CD4-positive, alpha-beta memory T cell (primary cell): ENCODE results near the gene GP1BB. TPM values are rescaled to one million over a fixed set of nuclear protein-coding genes. Genes with fewer than 3 reads are reported as not detected.

ENCODE experiments used
- CTCF ChIA-PET: fragments of 350-600 bp; sonication (Branson Sonifier 250); formaldehyde crosslinking; loops from one replicate; lab custom pipeline; 2021; ENCODE audit warnings: inconsistent platforms; ENCODE audit not compliant: partially characterized antibody; lab: Charles Lee
- POLR2A ChIA-PET: fragments of 350-600 bp; sonication (Branson Sonifier 250); formaldehyde crosslinking; loops from one replicate; lab custom pipeline; 2021; ENCODE audit not compliant: partially characterized antibody; lab: Charles Lee
- DNase-seq, 5 donors: peaks; one replicate each; pipeline versions ENCODE4 v3.0.0 to v3.0.0-alpha.2; 2020 to 2022; ENCODE audit warnings: mixed read lengths in 1 of 5
- H3K27ac ChIP-seq: one replicate; pipeline ENCODE4 v1.7.0; 2013; ENCODE audit warnings: low read depth, low read length
- H3K27me3 ChIP-seq: 2 replicates; pipeline ENCODE4 v1.7.0; 2013; ENCODE audit warnings: mild to moderate bottlenecking, low read length, moderate library complexity; ENCODE audit not compliant: insufficient read depth
- H3K36me3 ChIP-seq: 2 replicates; pipeline ENCODE4 v1.7.0; 2013; ENCODE audit warnings: mild to moderate bottlenecking, low read length, moderate library complexity; ENCODE audit not compliant: insufficient read depth
- H3K4me1 ChIP-seq: 2 replicates; pipeline ENCODE4 v1.7.0; 2013; ENCODE audit warnings: mild to moderate bottlenecking, low read length, moderate library complexity; ENCODE audit not compliant: insufficient read depth
- H3K4me3 ChIP-seq, 2 donors: one replicate each; pipeline ENCODE4 v1.7.0; 2013; ENCODE audit warnings: low read length in 2 of 2, mild to moderate bottlenecking in 1 of 2
- H3K9me3 ChIP-seq, 2 donors: one replicate each; pipeline ENCODE4 v1.7.0; 2013; ENCODE audit warnings: low read length in 2 of 2, control low read depth in 1 of 2; ENCODE audit not compliant: control insufficient read depth in 1 of 2
- H3K27ac Mint-ChIP-seq, 7 donors: one replicate each; pipeline ENCODE4 v1.8.0; 2020 to 2021; ENCODE audit warnings: mixed read lengths in 7 of 7, mild to moderate bottlenecking in 6 of 7, inconsistent platforms in 3 of 7, moderate library complexity in 3 of 7
- H3K27me3 Mint-ChIP-seq, 2 donors: one replicate each; pipeline ENCODE4 v1.8.0; 2020 to 2021; ENCODE audit warnings: mixed read lengths in 2 of 2
- H3K36me3 Mint-ChIP-seq, 2 donors: one replicate each; pipeline ENCODE4 v1.8.0; 2020 to 2021; ENCODE audit warnings: mixed read lengths in 2 of 2, inconsistent platforms in 1 of 2, mild to moderate bottlenecking in 1 of 2
- H3K4me1 Mint-ChIP-seq, 4 donors: one replicate each; pipeline ENCODE4 v1.8.0; 2020 to 2021; ENCODE audit warnings: mixed read lengths in 4 of 4, mild to moderate bottlenecking in 1 of 4
- H3K4me3 Mint-ChIP-seq, 8 donors: one replicate each; pipeline ENCODE4 v1.8.0; 2020 to 2021; ENCODE audit warnings: mixed read lengths in 8 of 8, mild to moderate bottlenecking in 7 of 8, moderate library complexity in 6 of 8, inconsistent platforms in 3 of 8
- H3K9me3 Mint-ChIP-seq, 8 donors: one replicate each; pipeline ENCODE4 v1.8.0; 2020 to 2021; ENCODE audit warnings: mixed read lengths in 8 of 8, mild to moderate bottlenecking in 5 of 8, inconsistent platforms in 3 of 8, moderate library complexity in 1 of 8
- intact Hi-C: fragments of 100-400 bp; cut with micrococcal nuclease; formaldehyde crosslinking; loops from one replicate; pipeline ENCODE4 v1.15.1; 2023
- polyA plus RNA-seq, 2 donors: library from polyadenylated mRNA; unstranded; fragments of 300-500 nt; fragmentation: Illumina TruSeq; gene quantifications; one replicate each; pipeline ENCODE4 v1.2.3, GENCODE V29; 2021
- total RNA-seq, 2 experiments: library from RNA; stranded (reverse); gene quantifications; one replicate each; pipeline ENCODE4 v1.2.3, GENCODE V29; 2021

Gene GP1BB
- total and polyA plus RNA-seq, 4 experiments from 2014 or later, result not detected

GRCh38 chr22:19740586-19740985 is 17.2 kb downstream of the GP1BB start:
- CTCF ChIA-PET, result interaction anchor here (2.7 kb wide), 1 partner anchor 10 kb away, joined by 13 read pairs; no protein-coding TSS in a partner anchor

GRCh38 chr22:19741053-19741452 is 17.7 kb downstream of the GP1BB start:
- no peaks in the 10 kb centered on the region for H3K27me3 Mint-ChIP-seq
- H3K4me1 Mint-ChIP-seq, result no peaks in the 10 kb centered on the region
- Histone ChIP-seq H3K9me3 (no peaks in the 10 kb centered on the region), H3K27ac (no peak overlapping the region), H3K4me3 (no peak overlapping the region), H3K27me3 (no peaks in the 10 kb centered on the region), H3K36me3 (no peaks in the 10 kb centered on the region), H3K4me1 (no peaks in the 10 kb centered on the region)
- H3K9me3 Mint-ChIP-seq, result no peaks in the 10 kb centered on the region
- peak overlapping the region in 1 of 7 donors; percentile 30 for H3K27ac Mint-ChIP-seq
- ChIA-PET POLR2A (no interaction called here), CTCF (interaction anchor here (0.6 to 2.7 kb wide), 2 partner anchors 10 to 209 kb away, joined by 3 to 13 read pairs; no protein-coding TSS in a partner anchor)
- DNase-seq, result no peak
- H3K36me3 Mint-ChIP-seq, result no peaks in the 10 kb centered on the region
- no peak overlapping the region for H3K4me3 Mint-ChIP-seq
- intact Hi-C loops, result no loop called here

More at GRCh38 chr22:19740586-19740985, 17.2 kb downstream of the GP1BB start:
- Histone ChIP-seq H3K36me3 (no peaks in the 10 kb centered on the region), H3K27me3 (no peaks in the 10 kb centered on the region), H3K27ac (no peak overlapping the region), H3K4me3 (no peak overlapping the region), H3K4me1 (no peaks in the 10 kb centered on the region), H3K9me3 (no peaks in the 10 kb centered on the region)
- POLR2A ChIA-PET, result interaction anchor here (1.1 kb wide), 1 partner anchor 8 kb away, joined by 3 read pairs; no protein-coding TSS in a partner anchor
- Mint-ChIP-seq H3K4me3 (no peak overlapping the region), H3K27ac (no peak overlapping the region), H3K9me3 (no peaks in the 10 kb centered on the region), H3K27me3 (no peaks in the 10 kb centered on the region), H3K4me1 (no peaks in the 10 kb centered on the region), H3K36me3 (no peaks in the 10 kb centered on the region)
- intact Hi-C loops, result no loop called here
- DNase-seq, result no peak

GRCh38 chr22:19742160-19743066 is 19.1 kb downstream of the GP1BB start:
- Histone ChIP-seq H3K4me3 (no peak overlapping the region), H3K27me3 (no peaks in the 10 kb centered on the region), H3K36me3 (no peaks in the 10 kb centered on the region), H3K9me3 (no peaks in the 10 kb centered on the region), H3K4me1 (no peaks in the 10 kb centered on the region), H3K27ac (no peak overlapping the region)
- intact Hi-C loops, result no loop called here
- H3K27ac Mint-ChIP-seq, result no peak overlapping the region
- no peak for DNase-seq
- ChIA-PET POLR2A (no interaction called here), CTCF (interaction anchor here (2.7 kb wide), 1 partner anchor 12 kb away, joined by 13 read pairs; no protein-coding TSS in a partner anchor)
- H3K9me3 Mint-ChIP-seq, result no peaks in the 10 kb centered on the region
- H3K4me1 Mint-ChIP-seq, result no peaks in the 10 kb centered on the region
- no peak overlapping the region for H3K4me3 Mint-ChIP-seq
- H3K27me3 Mint-ChIP-seq, result no peaks in the 10 kb centered on the region
- no peaks in the 10 kb centered on the region for H3K36me3 Mint-ChIP-seq

GRCh38 chr22:19743081-19743480 is 19.7 kb downstream of the GP1BB start:
- no peak for DNase-seq
- H3K36me3 ChIP-seq, result no peaks in the 10 kb centered on the region
- H3K4me3 Mint-ChIP-seq, result no peak overlapping the region
- no peaks in the 10 kb centered on the region for H3K9me3 ChIP-seq
- H3K27ac ChIP-seq, result no peak overlapping the region
- no peaks in the 10 kb centered on the region for H3K9me3 Mint-ChIP-seq
- no peaks in the 10 kb centered on the region for H3K4me1 ChIP-seq
- H3K36me3 Mint-ChIP-seq, result no peaks in the 10 kb centered on the region
- no peak overlapping the region for H3K27ac Mint-ChIP-seq
- intact Hi-C loops, result no loop called here
- H3K27me3 ChIP-seq, result no peaks in the 10 kb centered on the region
- no peak overlapping the region for H3K4me3 ChIP-seq
- no peaks in the 10 kb centered on the region for H3K27me3 Mint-ChIP-seq
- ChIA-PET POLR2A (no interaction called here), CTCF (no interaction called here)
- no peaks in the 10 kb centered on the region for H3K4me1 Mint-ChIP-seq

GRCh38 chr22:19743651-19744050 is 20.3 kb downstream of the GP1BB start:
- H3K4me1 Mint-ChIP-seq, result no peaks in the 10 kb centered on the region
- DNase-seq, result no peak
- Histone ChIP-seq H3K36me3 (no peaks in the 10 kb centered on the region), H3K27ac (no peak overlapping the region), H3K27me3 (no peaks in the 10 kb centered on the region), H3K9me3 (no peaks in the 10 kb centered on the region), H3K4me1 (no peaks in the 10 kb centered on the region), H3K4me3 (no peak overlapping the region)
- intact Hi-C loops, result no loop called here
- no peaks in the 10 kb centered on the region for H3K36me3 Mint-ChIP-seq
- no peak overlapping the region for H3K4me3 Mint-ChIP-seq
- H3K27me3 Mint-ChIP-seq, result no peaks in the 10 kb centered on the region
- ChIA-PET CTCF (no interaction called here), POLR2A (no interaction called here)
- no peaks in the 10 kb centered on the region for H3K9me3 Mint-ChIP-seq
- no peak overlapping the region for H3K27ac Mint-ChIP-seq

GRCh38 chr22:19744350-19745006 is 21.1 kb downstream of the GP1BB start:
- H3K4me1 Mint-ChIP-seq, result no peaks in the 10 kb centered on the region
- no peak overlapping the region for H3K4me3 Mint-ChIP-seq
- no peaks in the 10 kb centered on the region for H3K36me3 Mint-ChIP-seq
- CTCF ChIA-PET, result interaction anchor here (1.3 kb wide), 1 partner anchor 14 kb away, joined by 3 read pairs; no protein-coding TSS in a partner anchor
- H3K27ac ChIP-seq, result no peak overlapping the region
- no peaks in the 10 kb centered on the region for H3K9me3 ChIP-seq
- no peaks in the 10 kb centered on the region for H3K4me1 ChIP-seq
- H3K27me3 ChIP-seq, result no peaks in the 10 kb centered on the region
- H3K9me3 Mint-ChIP-seq, result no peaks in the 10 kb centered on the region
- no peak for DNase-seq
- no peak overlapping the region for H3K27ac Mint-ChIP-seq
- POLR2A ChIA-PET, result interaction anchor here (0.8 kb wide), 1 partner anchor 169 kb away, joined by 3 read pairs; no protein-coding TSS in a partner anchor
- H3K36me3 ChIP-seq, result no peaks in the 10 kb centered on the region
- H3K4me3 ChIP-seq, result no peak overlapping the region
- intact Hi-C loops, result no loop called here
- H3K27me3 Mint-ChIP-seq, result no peaks in the 10 kb centered on the region
